Measurements from ENCODE around the gene UGT2A2. TPM values are rescaled to one million over a fixed set of nuclear protein-coding genes. Genes with fewer than 3 reads are reported as not detected.

Gene UGT2A2
- total RNA-seq, 1 donor from 2014 or later: not detected

DNA sequence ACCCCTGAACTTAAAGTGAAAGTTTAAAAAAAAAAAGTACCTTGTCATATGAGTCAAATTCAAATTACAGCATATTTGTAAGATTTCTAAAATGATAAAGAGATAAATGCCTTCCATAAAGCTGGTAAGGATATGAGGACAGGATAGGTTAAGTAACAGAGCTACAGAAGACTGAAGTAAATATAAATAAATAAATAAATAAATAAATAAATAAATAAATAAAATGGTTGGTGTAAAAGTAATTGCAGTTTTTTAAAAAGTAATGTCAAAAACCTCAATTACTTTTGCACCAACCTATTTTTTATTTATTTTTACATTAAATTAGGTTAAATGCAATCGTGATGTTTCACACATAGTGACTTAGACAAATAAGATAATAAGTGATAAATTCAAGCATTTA lies 62.2 kb downstream of the UGT2A2 start:
- DNase-seq (ENCODE audit: low read depth): no peak
- no peak overlapping the region for H3K4me3 ChIP-seq (ENCODE audit: low read depth, low read length)
- TF ChIP-seq, protein P1, sequence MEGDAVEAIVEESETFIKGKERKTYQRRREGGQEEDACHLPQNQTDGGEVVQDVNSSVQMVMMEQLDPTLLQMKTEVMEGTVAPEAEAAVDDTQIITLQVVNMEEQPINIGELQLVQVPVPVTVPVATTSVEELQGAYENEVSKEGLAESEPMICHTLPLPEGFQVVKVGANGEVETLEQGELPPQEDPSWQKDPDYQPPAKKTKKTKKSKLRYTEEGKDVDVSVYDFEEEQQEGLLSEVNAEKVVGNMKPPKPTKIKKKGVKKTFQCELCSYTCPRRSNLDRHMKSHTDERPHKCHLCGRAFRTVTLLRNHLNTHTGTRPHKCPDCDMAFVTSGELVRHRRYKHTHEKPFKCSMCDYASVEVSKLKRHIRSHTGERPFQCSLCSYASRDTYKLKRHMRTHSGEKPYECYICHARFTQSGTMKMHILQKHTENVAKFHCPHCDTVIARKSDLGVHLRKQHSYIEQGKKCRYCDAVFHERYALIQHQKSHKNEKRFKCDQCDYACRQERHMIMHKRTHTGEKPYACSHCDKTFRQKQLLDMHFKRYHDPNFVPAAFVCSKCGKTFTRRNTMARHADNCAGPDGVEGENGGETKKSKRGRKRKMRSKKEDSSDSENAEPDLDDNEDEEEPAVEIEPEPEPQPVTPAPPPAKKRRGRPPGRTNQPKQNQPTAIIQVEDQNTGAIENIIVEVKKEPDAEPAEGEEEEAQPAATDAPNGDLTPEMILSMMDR (conservative IDR thresholded peaks at IDR 0.05; ENCODE audit: low read depth, low read length): no peak

DNA sequence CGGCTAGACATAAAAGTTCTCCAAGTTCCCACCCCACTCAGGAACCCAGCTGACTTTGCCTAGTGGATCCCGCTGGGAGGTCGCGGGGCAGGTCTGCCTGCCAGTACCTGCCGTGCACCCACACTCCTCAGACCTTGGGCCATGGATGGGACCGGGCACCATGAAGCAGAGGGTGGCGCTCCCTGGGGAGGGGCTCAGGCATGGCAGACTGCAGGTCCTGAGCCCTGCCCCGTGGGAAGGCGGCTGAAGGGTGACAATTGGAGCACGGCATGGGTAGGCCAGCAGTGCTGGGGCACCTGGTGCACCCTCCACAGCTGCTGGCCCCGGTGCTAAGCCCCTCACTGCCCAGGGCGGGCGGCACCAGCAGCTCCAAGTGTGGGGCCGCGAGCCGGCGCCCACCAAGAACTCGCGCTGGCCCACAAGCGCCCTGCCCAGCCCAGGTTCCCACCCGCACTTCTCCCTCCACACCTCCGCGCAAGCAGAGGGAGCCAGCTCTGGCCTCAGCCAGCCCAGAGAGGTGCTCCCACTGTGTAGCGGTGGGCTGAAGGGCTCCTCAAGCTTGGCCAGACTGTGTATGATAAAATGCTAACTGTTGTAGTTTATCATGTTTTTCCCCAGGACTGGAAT lies 63.1 kb downstream of the UGT2A2 start:
- TF ChIP-seq, protein P1 (conservative IDR thresholded peaks at IDR 0.05; ENCODE audit: low read depth, low read length): no peak

DNA sequence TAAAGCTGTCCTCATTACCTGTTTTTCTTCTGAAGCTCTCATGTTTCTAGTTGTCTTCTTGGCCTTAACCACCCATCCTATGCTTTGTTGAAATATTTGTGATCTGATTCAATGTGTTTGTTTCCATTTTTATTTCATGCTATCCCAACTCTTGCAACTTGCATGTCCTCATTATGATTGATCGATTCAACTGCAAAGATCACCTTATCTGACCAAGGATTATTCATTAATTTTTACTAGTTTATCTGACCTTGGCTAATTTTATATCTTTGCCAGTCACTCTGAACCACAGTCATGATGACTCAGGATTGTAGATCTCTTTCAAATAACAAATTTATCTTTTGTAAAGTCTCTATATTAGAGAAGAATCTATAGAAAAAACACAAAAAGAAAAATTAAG lies 70.7 kb downstream of the UGT2A2 start:
- DNase-seq (ENCODE audit: low read depth): no peak
- TF ChIP-seq, protein P1 (conservative IDR thresholded peaks at IDR 0.05; ENCODE audit: low read depth, low read length): no peak
- no peak overlapping the region for H3K4me3 ChIP-seq (ENCODE audit: low read depth, low read length)

More for the DNA sequence above, 63.1 kb downstream of the UGT2A2 start:
- no peak for DNase-seq (ENCODE audit: low read depth)
- H3K4me3 ChIP-seq (ENCODE audit: low read depth, low read length): no peak overlapping the region

DNA sequence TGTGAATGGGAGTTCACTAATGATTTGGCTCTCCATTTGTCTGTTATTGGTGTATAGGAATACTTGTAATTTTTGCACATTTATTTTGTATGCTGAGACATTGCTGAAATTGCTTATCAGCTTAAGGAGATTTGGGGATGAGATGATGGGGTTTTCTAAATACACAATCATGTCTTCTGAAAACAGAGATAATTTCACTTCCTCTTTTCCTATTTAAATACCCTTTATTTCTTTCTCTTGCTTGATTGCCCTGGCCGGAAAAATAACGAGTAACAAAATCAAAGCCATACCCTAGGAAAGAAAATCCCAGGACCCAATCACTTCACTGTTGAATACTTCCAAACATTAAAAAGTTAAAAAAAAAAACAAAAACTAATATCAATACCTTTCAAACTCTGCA lies 76.0 kb downstream of the UGT2A2 start:
- no peak overlapping the region for H3K4me3 ChIP-seq (ENCODE audit: low read depth, low read length)
- no peak for DNase-seq (ENCODE audit: low read depth)
- TF ChIP-seq, protein P1 (conservative IDR thresholded peaks at IDR 0.05; ENCODE audit: low read depth, low read length): no peak

DNA sequence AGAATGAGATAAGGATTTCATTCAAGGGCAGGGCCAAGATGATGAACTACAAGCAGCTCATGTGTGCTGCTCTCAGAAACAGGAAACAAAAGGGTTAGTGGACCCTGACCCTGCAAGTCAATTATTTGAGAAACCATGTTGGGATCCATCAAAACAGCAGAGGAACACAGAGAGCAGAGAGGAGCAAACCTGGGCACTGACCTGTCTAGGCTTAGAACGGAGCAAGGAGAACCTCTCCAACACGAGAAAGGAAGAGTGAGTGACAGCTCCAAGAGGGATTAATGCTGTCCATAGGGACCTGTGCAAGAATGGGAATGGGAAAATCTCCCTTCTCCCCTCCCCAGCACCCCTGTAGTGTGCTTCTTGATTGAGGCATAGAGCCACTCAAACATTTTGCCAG lies 89.8 kb downstream of the UGT2A2 start:
- TF ChIP-seq, protein P1 (conservative IDR thresholded peaks at IDR 0.05; ENCODE audit: low read depth, low read length): no peak
- DNase-seq (ENCODE audit: low read depth): no peak

DNA sequence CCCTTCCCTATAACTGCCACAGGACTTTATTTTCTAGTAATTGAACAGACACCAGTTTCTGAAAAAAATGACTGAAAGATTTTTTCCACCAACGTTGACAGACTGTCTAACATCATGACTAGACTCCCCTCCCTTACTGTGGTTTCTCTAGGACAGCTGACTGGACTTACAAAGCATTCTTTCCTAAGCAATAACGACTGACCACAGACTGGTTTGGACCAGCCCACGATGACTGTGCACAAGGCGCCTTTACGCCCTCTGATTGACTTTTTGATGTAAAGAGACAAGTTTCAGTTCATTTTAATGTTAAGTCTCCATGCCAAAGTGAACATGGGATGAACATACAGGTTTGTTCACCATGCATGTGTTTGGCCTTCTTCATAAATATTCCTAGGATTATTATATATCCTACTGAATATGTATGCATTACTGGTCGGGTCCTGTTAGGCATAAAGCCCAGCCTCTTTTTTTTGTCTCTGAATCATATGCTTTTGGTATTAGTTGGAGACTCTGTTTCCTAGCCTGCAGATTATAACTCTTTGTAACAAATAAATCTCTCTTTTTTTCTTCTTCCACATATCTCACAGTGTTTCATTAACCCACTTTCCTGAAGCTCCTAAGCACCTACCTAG lies 93.2 kb downstream of the UGT2A2 start:
- TF ChIP-seq, protein P1 (conservative IDR thresholded peaks at IDR 0.05; ENCODE audit: low read depth, low read length): no peak
- DNase-seq (ENCODE audit: low read depth): no peak
- H3K4me3 ChIP-seq (ENCODE audit: low read depth, low read length): no peak overlapping the region

More for the DNA sequence above, 89.8 kb downstream of the UGT2A2 start:
- H3K4me3 ChIP-seq (ENCODE audit: low read depth, low read length): no peak overlapping the region

Other genes with a start within 250 kb of the UGT2A2 start
- 0.22 and 10.5 TPM in 2 replicates for gene UGT2B4, start 143.7 kb downstream of the UGT2A2 start, total RNA-seq
- gene UGT2A1, start 13.6 kb upstream of the UGT2A2 start, total RNA-seq: not detected in 2 replicates
- not detected in 2 replicates for gene SULT1B1, start 121.0 kb upstream of the UGT2A2 start, total RNA-seq
- gene SULT1E1, start 220.5 kb upstream of the UGT2A2 start, total RNA-seq: 0.43 TPM in 1 of 2 replicates, not detected in the other

All from epithelial cell of proximal tubule (primary cell).